Measurements from ENCODE around the gene IKBKE.

IKBKE gene

DNA sequence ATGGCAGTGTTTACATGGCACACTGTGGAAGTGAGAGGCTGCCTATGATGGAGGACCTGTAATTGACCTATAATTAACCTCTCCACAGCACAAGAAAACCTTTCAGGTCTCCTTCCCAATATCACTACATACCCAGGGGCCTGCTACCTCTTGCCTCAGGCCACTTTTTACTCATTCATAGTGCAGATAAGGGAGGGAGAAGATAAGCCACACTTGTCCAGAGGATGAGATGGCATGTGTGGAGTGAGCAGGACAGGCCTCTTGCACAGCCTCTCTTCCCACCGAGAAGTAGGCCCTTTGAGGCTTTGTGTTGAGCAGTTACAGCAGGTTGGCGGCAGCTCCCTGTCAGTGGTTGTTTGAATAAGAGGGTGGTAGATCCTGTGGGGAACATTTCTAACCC is 31.1 kb upstream of the IKBKE start (continued):
- TF ChIP-seq, protein P1, sequence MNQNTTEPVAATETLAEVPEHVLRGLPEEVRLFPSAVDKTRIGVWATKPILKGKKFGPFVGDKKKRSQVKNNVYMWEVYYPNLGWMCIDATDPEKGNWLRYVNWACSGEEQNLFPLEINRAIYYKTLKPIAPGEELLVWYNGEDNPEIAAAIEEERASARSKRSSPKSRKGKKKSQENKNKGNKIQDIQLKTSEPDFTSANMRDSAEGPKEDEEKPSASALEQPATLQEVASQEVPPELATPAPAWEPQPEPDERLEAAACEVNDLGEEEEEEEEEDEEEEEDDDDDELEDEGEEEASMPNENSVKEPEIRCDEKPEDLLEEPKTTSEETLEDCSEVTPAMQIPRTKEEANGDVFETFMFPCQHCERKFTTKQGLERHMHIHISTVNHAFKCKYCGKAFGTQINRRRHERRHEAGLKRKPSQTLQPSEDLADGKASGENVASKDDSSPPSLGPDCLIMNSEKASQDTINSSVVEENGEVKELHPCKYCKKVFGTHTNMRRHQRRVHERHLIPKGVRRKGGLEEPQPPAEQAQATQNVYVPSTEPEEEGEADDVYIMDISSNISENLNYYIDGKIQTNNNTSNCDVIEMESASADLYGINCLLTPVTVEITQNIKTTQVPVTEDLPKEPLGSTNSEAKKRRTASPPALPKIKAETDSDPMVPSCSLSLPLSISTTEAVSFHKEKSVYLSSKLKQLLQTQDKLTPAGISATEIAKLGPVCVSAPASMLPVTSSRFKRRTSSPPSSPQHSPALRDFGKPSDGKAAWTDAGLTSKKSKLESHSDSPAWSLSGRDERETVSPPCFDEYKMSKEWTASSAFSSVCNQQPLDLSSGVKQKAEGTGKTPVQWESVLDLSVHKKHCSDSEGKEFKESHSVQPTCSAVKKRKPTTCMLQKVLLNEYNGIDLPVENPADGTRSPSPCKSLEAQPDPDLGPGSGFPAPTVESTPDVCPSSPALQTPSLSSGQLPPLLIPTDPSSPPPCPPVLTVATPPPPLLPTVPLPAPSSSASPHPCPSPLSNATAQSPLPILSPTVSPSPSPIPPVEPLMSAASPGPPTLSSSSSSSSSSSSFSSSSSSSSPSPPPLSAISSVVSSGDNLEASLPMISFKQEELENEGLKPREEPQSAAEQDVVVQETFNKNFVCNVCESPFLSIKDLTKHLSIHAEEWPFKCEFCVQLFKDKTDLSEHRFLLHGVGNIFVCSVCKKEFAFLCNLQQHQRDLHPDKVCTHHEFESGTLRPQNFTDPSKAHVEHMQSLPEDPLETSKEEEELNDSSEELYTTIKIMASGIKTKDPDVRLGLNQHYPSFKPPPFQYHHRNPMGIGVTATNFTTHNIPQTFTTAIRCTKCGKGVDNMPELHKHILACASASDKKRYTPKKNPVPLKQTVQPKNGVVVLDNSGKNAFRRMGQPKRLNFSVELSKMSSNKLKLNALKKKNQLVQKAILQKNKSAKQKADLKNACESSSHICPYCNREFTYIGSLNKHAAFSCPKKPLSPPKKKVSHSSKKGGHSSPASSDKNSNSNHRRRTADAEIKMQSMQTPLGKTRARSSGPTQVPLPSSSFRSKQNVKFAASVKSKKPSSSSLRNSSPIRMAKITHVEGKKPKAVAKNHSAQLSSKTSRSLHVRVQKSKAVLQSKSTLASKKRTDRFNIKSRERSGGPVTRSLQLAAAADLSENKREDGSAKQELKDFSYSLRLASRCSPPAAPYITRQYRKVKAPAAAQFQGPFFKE (tag by site-specific recombination; IDR thresholded peaks at IDR 0.05; ENCODE audit: borderline replicate concordance) = no peak
- TF ChIP-seq ZEB2 (tag by site-specific recombination; IDR thresholded peaks at IDR 0.05) (no peak), RBAK (tag by site-specific recombination; IDR thresholded peaks at IDR 0.05) (no peak), ZBTB17 (tag by site-specific recombination; IDR thresholded peaks at IDR 0.05) (no peak), ZNF350 (tag by site-specific recombination; IDR thresholded peaks at IDR 0.05) (no peak)
- TF ChIP-seq, protein P2, sequence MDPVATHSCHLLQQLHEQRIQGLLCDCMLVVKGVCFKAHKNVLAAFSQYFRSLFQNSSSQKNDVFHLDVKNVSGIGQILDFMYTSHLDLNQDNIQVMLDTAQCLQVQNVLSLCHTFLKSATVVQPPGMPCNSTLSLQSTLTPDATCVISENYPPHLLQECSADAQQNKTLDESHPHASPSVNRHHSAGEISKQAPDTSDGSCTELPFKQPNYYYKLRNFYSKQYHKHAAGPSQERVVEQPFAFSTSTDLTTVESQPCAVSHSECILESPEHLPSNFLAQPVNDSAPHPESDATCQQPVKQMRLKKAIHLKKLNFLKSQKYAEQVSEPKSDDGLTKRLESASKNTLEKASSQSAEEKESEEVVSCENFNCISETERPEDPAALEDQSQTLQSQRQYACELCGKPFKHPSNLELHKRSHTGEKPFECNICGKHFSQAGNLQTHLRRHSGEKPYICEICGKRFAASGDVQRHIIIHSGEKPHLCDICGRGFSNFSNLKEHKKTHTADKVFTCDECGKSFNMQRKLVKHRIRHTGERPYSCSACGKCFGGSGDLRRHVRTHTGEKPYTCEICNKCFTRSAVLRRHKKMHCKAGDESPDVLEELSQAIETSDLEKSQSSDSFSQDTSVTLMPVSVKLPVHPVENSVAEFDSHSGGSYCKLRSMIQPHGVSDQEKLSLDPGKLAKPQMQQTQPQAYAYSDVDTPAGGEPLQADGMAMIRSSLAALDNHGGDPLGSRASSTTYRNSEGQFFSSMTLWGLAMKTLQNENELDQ (tag by site-specific recombination; IDR thresholded peaks at IDR 0.05; ENCODE audit: low read depth) = no peak

DNA sequence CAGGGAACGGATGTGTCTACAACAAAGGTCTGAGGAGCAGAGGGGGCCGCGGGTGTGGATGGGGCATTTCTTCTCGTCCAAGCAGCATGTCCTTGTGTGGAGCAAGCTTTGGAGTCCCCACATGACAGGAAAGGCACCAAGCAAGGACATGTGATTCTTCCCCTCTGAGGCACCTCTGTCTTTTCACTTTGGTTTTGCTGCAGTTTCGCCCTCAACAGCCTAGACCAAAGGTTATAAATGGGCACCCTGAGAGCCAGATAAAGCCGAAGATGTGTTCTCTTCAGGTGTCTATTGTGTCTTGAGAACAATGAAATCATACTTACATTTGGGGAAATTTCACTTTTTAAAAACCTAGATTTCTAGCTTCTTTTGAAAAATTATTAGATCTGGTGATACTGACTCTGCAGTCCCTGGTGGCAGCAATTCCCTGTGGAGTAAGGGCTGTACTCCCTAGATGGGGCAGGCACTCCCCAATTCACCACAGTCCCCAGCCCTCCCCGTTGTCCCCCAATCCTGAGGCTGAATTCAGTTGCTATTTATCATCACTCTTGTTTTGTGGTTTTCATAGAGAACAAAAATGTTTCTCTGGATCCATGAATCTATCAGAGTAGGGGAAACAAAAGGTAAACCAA is 28.8 kb upstream of the IKBKE start:
- POLR2A ChIA-PET = no interaction called here
- no peak overlapping the region for H3K4me3 ChIP-seq (ENCODE audit: low read depth, low read length)
- CTCF ChIA-PET = no interaction called here
- TF ChIP-seq ZNF121 (tag by site-specific recombination; IDR thresholded peaks at IDR 0.05) (no peak), GLIS1 (tag by site-specific recombination; IDR thresholded peaks at IDR 0.05) (no peak), ZNF302 (tag by site-specific recombination; IDR thresholded peaks at IDR 0.05; ENCODE audit: low read depth) (no peak), ZNF169 (tag by site-specific recombination; IDR thresholded peaks at IDR 0.05) (no peak), ZNF660 (tag by site-specific recombination; IDR thresholded peaks at IDR 0.05) (no peak), GLI2 (tag by site-specific recombination; IDR thresholded peaks at IDR 0.05; ENCODE audit: borderline replicate concordance, low read depth) (no peak)
- TF ChIP-seq, protein P3, sequence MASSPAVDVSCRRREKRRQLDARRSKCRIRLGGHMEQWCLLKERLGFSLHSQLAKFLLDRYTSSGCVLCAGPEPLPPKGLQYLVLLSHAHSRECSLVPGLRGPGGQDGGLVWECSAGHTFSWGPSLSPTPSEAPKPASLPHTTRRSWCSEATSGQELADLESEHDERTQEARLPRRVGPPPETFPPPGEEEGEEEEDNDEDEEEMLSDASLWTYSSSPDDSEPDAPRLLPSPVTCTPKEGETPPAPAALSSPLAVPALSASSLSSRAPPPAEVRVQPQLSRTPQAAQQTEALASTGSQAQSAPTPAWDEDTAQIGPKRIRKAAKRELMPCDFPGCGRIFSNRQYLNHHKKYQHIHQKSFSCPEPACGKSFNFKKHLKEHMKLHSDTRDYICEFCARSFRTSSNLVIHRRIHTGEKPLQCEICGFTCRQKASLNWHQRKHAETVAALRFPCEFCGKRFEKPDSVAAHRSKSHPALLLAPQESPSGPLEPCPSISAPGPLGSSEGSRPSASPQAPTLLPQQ (tag by site-specific recombination; IDR thresholded peaks at IDR 0.05) = no peak
- TF ChIP-seq, protein P4, sequence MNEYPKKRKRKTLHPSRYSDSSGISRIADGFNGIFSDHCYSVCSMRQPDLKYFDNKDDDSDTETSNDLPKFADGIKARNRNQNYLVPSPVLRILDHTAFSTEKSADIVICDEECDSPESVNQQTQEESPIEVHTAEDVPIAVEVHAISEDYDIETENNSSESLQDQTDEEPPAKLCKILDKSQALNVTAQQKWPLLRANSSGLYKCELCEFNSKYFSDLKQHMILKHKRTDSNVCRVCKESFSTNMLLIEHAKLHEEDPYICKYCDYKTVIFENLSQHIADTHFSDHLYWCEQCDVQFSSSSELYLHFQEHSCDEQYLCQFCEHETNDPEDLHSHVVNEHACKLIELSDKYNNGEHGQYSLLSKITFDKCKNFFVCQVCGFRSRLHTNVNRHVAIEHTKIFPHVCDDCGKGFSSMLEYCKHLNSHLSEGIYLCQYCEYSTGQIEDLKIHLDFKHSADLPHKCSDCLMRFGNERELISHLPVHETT (tag by site-specific recombination; IDR thresholded peaks at IDR 0.05) = no peak
- TF ChIP-seq, protein P5, sequence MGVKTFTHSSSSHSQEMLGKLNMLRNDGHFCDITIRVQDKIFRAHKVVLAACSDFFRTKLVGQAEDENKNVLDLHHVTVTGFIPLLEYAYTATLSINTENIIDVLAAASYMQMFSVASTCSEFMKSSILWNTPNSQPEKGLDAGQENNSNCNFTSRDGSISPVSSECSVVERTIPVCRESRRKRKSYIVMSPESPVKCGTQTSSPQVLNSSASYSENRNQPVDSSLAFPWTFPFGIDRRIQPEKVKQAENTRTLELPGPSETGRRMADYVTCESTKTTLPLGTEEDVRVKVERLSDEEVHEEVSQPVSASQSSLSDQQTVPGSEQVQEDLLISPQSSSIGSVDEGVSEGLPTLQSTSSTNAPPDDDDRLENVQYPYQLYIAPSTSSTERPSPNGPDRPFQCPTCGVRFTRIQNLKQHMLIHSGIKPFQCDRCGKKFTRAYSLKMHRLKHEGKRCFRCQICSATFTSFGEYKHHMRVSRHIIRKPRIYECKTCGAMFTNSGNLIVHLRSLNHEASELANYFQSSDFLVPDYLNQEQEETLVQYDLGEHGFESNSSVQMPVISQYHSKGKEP (tag by site-specific recombination; IDR thresholded peaks at IDR 0.05) = no peak
- H3K36me3 ChIP-seq (ENCODE audit: control insufficient read depth in 2 of 2, insufficient read depth in 1 of 2, low read length in 2 of 2) = peaks cover 4 to 95% of the 10 kb centered on the region in 2 experiments
- H3K27ac ChIP-seq (ENCODE audit: extremely low read depth, low read depth, low read length) = no peak overlapping the region
- no peaks in the 10 kb centered on the region for H3K4me1 ChIP-seq (ENCODE audit: control insufficient read depth, insufficient read depth, low read length)
- H3K9me3 ChIP-seq (ENCODE audit: control insufficient read depth, insufficient read depth, low read depth, low read length) = no peaks in the 10 kb centered on the region
